ENCODE measurements around the gene PLD4.
"Not testable (repeated sequence)": the region's sequence is repeated elsewhere in the genome, so short reads cannot be mapped to it uniquely, and the experiment has no call there.

PLD4 gene

GRCh38 chr14:104900639-104901512 is 23.8 kb upstream of the PLD4 start:
- no peak for DNase-seq

DNA sequence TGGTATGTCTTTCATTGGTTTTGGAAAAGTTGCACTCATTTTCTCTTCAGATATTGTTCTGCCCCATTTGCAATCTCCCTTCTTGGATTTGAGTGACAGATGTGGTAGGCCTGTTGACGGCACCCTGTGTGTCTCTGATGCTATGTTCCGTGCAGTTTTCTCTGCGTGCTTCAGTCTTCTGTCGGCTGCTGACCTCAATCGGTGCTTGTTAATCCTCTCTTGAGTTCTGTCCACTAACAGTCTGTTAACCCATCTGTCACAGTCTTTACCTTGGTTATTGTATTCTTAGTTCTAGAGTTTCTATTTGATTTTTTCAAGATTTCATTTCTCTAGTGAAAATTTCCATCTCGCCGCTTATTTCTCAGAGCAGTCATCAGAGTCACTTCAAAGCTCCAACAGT is 20.7 kb upstream of the PLD4 start:
- no peak for DNase-seq

DNA sequence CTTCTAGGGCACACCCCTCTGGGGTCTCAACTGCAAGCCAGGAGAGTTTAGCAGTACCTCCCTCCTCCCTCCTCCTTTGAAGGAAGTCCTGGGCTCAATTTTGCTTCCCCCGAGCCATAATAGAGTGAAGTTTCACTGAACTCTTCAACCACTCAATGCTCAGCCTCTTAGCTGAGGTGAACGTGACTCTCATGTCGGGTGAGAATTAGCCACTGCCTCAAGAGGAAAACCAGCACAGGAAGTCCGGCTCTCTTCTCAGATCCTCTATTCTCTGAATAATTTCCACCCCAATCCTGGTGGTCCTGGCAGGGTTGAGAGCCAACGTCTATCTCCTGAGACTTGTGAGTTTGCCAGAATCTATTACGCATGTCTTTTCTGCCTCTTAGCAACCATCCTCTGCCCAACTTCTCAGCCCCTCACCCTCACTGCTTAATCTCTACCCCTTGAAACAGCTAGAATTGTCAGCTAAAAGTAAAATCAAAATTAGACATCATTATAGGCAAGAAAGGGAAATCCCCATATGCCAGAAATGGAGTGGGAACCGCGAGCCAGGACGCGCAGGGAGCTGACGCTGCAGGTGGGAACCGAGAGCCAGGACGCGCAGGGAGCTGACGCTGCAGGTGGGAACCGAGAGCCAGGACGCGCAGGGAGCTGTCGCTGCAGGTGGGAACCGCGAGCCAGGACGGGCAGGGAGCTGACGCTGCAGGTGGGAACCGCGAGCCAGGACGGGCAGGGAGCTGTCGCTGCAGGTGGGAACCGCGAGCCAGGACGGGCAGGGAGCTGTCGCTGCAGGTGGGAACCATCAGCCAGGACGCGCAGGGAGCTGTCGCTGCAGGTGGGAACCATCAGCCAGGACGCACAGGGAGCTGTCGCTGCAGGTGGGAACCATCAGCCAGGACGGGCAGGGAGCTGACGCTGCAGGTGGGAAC is 19.8 kb upstream of the PLD4 start:
- not testable (repeated sequence) for DNase-seq

DNA sequence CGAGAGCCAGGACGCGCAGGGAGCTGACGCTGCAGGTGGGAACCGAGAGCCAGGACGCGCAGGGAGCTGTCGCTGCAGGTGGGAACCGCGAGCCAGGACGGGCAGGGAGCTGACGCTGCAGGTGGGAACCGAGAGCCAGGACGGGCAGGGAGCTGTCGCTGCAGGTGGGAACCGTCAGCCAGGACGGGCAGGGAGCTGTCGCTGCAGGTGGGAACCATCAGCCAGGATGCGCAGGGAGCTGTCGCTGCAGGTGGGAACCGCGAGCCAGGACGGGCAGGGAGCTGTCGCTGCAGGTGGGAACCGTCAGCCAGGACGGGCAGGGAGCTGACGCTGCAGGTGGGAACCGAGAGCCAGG is 19.1 kb upstream of the PLD4 start:
- not testable (repeated sequence) for DNase-seq

DNA sequence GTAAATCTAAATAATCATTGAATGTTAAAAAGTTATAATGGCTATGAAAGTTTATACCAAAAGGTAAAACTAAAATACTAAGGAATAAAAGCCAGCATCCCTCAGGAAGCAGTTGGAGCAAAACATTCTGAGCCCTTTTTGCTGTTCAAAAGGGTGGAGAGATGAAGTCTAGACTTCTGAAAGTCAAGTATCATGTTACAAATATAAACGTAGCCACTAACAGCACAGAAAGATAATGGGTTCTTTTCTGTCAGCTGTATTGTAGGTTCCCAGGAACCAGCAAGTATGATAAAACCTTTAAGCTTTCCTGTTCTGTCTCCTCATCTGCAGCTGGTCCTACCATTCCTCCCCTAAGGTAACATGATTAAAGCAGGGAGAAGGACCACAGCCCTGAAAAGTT is 16.4 kb upstream of the PLD4 start:
- DNase-seq: no peak

DNA sequence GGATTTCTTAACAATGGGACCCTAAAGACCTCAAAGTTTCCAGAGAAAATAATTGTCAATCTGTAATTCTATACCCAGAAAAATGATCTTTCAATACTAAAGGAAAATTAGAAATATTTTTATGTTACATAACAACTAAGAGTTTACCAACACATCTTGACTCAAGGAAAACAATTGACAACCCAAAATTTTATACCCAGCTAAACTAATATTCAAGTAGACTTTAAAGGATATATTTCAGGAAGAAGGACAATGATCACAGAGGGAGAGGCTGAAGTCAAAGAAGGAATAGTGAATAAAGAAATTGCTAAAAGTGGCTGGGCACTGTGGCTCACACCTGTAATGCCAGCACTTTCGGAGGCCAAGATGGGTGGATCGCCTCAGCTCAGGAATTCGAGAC is 12.6 kb upstream of the PLD4 start:
- DNase-seq: no peak

- no peak for DNase-seq
Measured at GRCh38 chr14:104913435-104913834, 11.2 kb upstream of the PLD4 start.

DNA sequence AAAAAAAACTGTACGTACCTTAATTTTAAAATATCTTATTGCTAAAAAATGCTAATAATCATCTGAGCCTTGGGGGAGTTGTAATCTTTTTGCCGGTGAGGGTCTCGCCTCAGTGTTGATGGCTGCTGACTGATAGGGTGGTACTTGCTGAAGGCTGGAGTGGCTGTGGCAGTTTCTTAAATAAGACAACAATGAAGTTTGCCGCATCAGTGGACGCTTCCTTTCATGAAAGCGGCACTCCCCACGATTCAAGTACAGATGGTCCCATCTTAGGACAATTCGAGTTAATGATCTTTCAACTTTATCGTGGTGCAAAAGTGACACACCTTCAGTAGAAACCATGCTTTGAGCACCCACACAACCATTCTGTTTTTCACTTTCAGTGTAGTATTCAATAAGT is 7.6 kb upstream of the PLD4 start:
- no peak for DNase-seq

GRCh38 chr14:104917993-104918392 is 6.7 kb upstream of the PLD4 start:
- no peak for DNase-seq

GRCh38 chr14:104919152-104919992 is 5.3 kb upstream of the PLD4 start:
- DNase-seq: not testable (repeated sequence)

GRCh38 chr14:104919993-104920315 is 4.7 kb upstream of the PLD4 start:
- DNase-seq: no peak

- no peak for DNase-seq
Measured at GRCh38 chr14:104923640-104924420, 849 bp upstream of the PLD4 start.

GRCh38 chr14:104925214-104925854 is 655 bp downstream of the PLD4 start:
- peak; percentile 56 for DNase-seq

DNA sequence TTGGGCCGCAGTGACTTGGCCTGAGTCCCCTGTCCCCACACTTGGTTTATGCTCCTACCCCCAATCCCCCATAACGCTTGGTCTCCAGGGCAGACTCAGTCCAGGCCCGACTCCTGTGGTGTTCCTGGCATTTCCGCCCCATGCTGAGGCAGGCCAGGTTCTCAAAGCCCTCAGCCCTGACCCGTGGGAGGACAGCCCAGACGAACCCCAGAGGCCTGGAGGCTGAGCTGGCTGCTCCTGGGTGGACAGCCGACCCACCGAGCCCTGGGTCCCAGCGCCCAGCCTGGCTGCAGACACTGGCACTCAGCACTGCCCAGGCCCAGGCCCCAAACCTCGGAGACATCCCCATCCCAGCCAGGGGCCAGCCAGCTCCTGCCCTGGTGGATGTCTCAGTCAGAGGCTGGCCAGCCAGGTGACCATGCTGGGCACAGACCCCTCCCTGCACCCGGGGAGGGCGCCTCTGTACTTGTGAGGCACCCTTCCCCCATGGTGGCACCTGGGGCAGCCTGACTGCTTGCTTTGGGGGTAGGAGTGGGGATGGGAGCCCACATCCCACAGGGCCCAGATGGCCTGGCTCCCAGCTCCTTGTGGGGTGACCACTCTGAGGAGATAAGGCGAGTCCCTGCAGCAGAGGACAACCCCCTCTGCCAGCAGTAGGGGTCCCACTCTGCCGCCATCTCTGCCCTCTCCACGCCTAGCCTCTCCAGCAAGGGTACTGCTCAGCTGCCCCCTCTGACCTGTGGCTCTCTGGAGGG is 1.4 kb downstream of the PLD4 start:
- DNase-seq: peak; percentile 55

- DNase-seq: peak; percentile 59
Measured at GRCh38 chr14:104926619-104927431, 2.1 kb downstream of the PLD4 start.

DNA sequence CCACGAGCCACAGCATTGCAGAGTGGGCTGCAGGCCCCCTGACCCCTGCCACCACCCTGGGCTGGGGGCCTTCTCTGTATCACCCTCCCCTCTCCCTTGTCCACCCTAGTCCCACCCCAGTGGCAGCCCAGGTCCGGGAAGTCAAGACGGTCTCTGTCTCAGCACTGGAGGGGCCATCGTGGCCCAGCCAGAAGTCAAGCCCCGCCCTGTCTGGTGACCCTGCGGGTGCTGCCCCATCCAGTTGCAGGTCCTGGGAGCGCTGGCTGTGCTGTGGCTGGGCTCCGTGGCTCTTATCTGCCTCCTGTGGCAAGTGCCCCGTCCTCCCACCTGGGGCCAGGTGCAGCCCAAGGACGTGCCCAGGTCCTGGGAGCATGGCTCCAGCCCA is 2.7 kb downstream of the PLD4 start:
- no peak for DNase-seq

DNA sequence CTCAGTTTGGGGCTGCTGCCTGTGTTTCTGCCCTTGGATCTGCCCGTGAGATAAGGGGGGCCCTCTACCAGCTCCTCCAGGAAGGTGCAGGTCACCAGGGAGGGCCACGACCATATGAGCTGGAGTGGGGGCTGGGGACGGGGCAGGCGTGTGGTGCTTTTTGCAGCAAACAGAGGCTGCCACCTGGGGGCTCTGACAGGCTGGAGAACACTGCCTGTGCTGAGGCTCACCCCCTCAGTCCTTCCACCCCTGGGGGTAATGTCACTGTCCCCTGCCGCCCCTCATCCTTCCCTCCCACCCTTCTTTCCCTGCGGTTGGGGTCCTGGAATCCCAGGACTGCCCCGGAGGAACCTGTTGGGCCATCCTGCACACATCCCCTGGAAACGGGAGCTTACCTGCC is 3.2 kb downstream of the PLD4 start:
- no peak for DNase-seq

DNA sequence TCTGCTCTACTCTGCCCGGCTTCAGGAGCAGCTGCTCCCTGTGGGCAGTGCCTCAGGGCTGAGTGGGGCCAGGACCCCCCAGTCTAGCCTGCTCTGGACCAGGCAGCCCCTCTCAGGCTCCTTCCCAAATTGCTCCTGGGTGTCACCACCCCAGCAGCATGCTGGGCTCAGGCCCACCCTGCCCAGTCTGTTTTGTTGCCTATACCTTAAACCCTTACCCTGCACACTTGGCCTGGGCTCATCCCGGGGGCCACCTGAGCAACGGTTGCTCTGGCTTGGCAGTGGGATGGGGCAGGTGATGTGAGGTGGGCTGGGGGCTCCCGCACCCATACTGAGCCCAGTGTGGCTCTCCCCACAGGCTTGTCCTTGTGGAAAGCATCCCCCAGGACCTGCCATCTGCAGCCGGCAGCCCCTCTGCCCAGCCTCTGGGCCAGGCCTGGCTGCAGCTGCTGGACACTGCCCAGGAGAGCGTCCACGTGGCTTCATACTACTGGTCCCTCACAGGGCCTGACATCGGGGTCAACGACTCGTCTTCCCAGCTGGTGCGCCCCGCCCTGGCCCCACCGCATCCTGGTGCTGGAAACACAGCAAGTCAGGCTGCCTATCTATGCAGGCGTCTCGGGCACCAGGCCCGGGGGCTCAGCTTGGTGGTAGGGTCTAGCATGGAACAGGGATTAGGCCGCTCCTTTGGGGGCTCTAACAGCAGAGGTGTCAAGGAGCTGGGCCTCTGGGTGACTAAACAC is 3.9 kb downstream of the PLD4 start:
- peak; percentile 55 for DNase-seq
